Effector CD4-positive, alpha-beta T cell (primary cell): ENCODE measurements around the gene NEB.

Experiments used
- DNase-seq: peaks from one replicate; pipeline ENCODE4 v3.0.0-alpha.2; 2020

NEB gene

GRCh38 chr2:151544449-151544848 is 189.8 kb downstream of the NEB start:
- DNase-seq, result no peak

- DNase-seq, result no peak
Observed at GRCh38 chr2:151543876-151544275, 190.4 kb downstream of the NEB start.

DNA sequence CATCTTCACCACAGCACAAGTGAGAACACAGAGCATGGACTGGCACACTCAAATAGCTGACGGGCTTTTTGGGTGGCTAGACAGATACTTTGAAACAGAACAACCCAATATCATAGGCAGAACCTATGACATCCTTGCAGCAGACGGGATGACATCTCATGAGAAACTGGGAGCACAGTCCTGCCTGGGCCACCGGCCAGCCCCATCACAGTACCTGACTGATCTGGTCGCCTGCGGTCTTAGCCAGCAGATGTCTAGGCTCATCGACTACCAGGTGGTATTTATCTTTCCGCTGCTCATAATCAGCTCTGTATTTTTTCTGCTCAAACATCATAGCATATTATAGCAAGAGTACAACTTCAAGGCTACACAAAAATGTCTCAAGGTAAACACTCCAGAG is 200.3 kb downstream of the NEB start:
- no peak for DNase-seq

DNA sequence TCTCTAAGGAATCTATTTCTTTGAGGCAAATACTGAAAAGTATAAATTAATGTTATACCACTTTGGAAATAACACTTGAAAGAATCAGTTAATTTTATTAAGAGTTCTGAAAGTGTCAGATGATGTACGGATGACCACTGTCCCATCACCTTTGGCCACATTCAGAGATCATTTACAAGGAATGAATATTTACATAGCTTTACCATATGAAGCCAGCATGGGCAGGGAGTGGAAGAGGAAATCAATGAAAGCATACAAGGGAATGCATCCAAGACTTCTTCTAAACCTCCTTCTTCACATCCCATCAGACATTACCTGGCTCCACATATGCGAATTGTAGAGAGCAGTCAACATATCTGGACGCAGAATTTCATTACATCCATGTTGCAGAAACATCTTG is 201.1 kb downstream of the NEB start:
- no peak for DNase-seq

GRCh38 chr2:151526572-151527090 is 207.6 kb downstream of the NEB start:
- DNase-seq, result no peak

- DNase-seq, result no peak
Observed at GRCh38 chr2:151525821-151526373, 208.4 kb downstream of the NEB start.

DNA sequence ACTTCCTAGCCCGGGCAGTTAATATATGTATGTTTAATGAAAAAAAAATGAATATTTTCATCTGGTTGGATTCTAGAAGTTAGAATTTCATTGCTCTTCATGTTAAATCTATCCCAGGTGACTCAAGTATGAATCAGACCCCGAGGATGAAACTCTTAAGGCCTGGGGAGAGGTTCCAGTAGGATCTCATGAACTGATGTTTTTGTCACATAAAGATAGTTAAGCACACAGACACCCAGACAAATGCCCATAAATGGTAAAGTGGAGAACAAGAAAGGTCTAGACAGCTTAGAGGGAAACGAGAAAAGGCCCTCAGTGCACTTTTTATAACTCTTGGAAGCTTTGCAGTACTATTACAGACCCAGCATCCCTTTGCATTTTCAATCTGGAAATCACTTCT is 210.4 kb downstream of the NEB start:
- DNase-seq, result no peak

DNA sequence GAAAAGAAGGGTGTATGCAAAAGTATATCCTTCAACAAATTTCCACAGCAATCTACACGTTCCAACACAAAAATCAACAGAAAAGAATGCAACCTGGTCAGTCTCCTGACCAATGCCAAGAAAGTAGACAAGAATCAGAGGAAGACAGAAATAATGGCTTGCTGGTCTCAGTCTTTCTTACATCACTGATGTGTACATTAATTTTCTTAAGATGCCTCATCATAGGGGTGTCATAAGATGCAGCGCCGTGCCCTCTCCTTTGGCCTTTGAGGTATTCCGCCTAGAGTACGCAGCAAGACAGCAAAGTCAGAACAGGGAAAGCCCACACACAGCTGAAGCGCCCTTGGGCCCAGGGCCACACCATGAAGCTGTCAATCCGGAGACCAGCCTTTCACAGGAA is 211.7 kb downstream of the NEB start:
- no peak for DNase-seq

DNA sequence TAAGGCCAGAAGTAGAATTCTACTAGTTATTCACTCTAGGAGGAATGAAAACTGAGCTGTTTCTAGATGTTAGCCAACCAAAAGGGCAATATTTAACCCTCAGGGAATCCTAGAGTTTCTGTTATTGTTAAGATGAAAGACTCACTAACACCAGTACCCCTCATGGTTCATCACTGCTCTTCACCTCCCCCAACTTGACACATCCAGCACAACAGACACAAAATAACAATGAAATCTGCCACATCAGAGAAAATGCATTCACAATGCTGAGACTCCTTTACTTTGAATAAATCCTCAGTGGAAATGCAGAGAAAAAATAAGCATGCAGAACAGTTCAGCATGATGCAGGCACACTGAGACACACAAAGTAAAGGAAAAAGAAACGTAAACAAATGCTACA is 213.3 kb downstream of the NEB start:
- DNase-seq, result no peak

GRCh38 chr2:151518802-151519201 is 215.5 kb downstream of the NEB start:
- no peak for DNase-seq

DNA sequence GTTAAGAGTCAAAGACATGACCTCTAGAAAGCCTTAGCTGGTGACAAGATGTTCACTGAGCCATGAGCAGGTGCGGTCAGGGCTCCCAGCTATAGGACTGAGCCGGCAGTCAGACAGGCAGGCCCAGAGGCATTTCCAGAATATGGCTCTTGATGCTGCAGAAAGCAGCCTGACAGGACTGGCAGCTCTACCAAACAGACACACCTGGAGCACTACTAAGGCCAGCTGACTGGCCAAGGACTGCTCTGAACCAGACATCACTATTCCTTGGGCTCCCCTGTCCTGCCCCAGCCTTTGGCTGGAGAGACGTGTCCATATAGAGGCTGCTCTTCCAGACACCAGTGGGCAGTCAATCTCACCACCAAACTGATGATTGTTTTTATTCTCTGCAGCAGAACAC is 225.8 kb downstream of the NEB start:
- no peak for DNase-seq

DNA sequence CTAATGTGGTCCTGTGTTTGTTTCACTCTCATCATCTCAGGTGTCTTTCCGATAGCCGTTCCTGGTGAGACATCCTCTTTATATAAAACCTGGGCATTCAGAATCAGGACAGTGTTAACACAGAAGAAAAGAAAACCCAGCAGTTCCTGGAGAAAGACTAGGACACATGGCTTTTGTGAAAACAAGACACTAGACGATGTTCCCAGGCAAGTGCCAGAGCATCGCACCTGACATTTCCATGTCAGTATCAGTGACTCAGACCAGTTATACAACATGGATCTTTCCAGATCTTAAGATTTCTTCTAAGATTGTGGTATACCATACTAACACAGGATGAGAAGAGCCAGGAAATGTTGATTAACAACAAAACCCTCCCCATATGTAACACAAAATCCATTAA is 228.1 kb downstream of the NEB start:
- DNase-seq, result no peak

DNA sequence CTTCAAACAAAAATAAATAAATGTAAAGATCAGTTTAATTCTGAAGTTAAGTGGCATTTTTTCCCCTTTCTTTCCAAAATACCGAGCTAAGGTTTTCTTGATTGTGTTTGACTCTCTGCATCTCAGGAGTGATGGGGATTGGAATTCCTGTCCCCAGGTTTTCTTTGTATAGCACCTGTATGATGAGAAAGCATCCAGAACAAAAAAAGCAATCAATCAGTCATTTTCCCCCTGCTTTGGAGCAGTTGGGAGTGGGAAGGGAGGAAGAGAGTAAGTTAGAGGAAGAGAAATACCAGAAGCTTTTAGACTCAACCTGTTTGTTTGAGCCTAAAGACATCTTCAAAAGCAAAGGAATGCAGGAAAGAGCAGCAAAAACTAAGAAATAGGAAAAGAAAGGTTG is 236.1 kb downstream of the NEB start:
- DNase-seq, result no peak

DNA sequence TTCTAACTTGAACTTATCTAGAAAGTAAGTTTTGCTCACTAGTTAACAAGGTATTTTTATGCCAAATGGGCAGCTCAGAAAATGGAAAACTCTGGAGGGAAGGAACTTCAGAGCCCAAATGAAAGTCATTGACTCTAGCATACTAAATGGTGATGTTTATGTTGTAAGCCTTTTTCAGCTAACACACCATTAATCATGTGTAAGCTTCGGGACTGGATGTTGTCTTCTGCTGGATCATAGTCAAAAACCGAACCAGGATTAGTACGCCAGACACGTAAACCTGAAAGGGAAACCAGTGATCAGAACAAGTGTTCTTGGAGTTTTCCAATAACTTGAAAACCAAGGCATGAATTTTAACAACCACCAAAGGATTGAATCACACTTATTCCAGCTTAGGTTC is 242.8 kb downstream of the NEB start:
- no peak for DNase-seq

DNA sequence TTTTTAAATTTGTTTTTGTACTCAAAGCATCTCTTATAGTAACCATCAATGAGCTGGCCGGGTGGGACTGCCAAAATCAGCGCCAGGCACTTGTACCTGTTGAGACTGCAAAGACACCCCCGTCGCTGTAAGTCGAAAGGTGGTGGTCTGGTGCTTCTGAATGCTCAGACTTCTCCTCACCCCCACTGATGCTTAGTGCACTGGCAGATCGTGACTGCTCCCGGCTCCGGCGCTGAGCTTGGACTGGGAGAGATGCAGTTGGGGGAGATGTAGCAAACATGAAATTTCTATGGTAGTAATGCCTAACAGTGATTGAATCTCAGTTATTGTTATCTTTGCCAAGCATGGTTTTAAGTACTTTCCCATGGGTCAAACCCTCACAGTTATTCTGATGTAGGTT is 244.0 kb downstream of the NEB start:
- DNase-seq, result no peak

DNA sequence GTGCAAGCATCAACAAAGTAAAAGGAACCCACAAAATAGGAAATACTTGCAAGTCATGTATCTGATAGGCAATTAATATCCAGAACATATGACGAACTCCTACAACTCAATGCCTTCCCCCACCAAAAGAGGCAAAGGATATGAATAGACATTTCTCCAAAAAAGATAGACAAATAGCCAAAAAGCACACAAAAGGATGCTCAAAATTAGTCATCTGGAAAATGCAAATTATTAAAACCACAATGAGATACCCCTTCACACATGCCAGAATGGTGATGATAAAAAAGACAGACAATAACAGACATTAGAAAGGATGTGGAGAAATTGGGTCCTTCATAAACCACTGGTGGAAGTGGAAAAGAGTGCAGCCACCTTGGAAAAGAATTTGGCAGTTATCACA is 248.2 kb downstream of the NEB start:
- no peak for DNase-seq

- DNase-seq, result no peak
Observed at GRCh38 chr2:151484100-151484499, 250.2 kb downstream of the NEB start.

GRCh38 chr2:151483546-151483945 is 250.7 kb downstream of the NEB start:
- DNase-seq, result no peak

GRCh38 chr2:151482171-151482725 is 252.0 kb downstream of the NEB start:
- DNase-seq, result no peak

GRCh38 chr2:151481744-151482143 is 252.5 kb downstream of the NEB start:
- DNase-seq, result no peak

DNA sequence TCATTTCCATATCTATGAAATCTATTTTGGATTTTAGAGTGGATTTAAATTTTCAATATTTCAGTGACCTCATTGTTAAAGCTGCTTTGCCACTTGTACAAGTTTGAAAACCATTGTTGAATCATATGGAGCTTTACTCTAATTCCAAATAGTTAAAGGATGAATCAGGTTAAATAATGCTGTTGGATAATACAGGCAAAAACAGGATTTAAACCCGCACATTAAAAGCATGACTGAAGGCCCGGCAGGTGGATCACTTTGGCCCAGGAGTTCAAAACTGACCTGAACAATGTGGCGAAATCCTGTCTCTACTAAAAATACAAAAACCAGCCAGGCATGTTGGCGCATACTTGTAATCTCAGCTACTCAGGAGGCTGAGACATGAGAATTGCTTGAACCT is 256.3 kb downstream of the NEB start:
- no peak for DNase-seq

GRCh38 chr2:151476287-151476686 is 258.0 kb downstream of the NEB start:
- no peak for DNase-seq

- no peak for DNase-seq
Observed at GRCh38 chr2:151475071-151475470, 259.2 kb downstream of the NEB start.

DNA sequence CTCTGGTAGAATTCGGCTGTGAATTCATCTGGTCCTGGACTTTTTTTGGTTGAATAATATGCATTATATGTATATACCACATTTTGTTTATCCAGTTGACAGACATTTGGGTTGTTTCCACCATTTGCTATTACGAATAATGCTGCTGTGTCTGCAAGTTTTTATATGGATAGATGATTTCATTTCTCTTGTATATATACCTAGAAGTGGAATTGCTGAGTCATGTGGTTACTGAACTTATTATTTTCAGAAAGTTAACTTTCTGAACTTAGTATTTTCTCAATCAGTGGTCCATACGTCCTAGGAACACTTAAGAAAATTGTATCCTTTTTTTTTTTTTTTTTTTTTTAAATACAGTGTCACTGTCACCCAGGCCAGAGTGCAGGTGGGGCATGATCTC is 261.3 kb downstream of the NEB start:
- no peak for DNase-seq

GRCh38 chr2:151470556-151470955 is 263.7 kb downstream of the NEB start:
- no peak for DNase-seq
